Occipital lobe (tissue), 2 donors: ENCODE results near the gene IL31RA. TPM values are rescaled to one million over a fixed set of nuclear protein-coding genes. Genes with fewer than 3 reads are reported as not detected.

Experiments used
- DNase-seq: peaks from one replicate; lab custom pipeline; 2025; lab: John Stamatoyannopoulos, UW
- total RNA-seq: library from RNA; depleted of rRNA; stranded (reverse); fragments of >200 nt; gene quantifications from one replicate; pipeline ENCODE4 v1.2.3, GENCODE V29; 2014

IL31RA gene
- total RNA-seq, 1 donor from 2014 or later: 0.16 TPM

- DNase-seq: no peak
These were observed 49.6 kb downstream of the IL31RA start for GRCh38 chr5:55900776-55901175.

- DNase-seq: no peak
These were observed 51.5 kb downstream of the IL31RA start for GRCh38 chr5:55902696-55903095.

GRCh38 chr5:55903121-55903701, 52.1 kb downstream of the IL31RA start:
- DNase-seq: no peak

GRCh38 chr5:55904152-55904551, 53.0 kb downstream of the IL31RA start:
- DNase-seq: no peak

GRCh38 chr5:55905251-55905650, 54.1 kb downstream of the IL31RA start:
- DNase-seq: no peak

GRCh38 chr5:55907927-55908326, 56.8 kb downstream of the IL31RA start:
- DNase-seq: no peak

- no peak for DNase-seq
These were observed 57.6 kb downstream of the IL31RA start for GRCh38 chr5:55908804-55909203.

- DNase-seq: no peak
These were observed 60.9 kb downstream of the IL31RA start for GRCh38 chr5:55911784-55912653.

- no peak for DNase-seq
These were observed 62.6 kb downstream of the IL31RA start for GRCh38 chr5:55913466-55914413.

GRCh38 chr5:55914971-55915370, 63.8 kb downstream of the IL31RA start:
- DNase-seq: no peak

- no peak for DNase-seq
These were observed 64.6 kb downstream of the IL31RA start for GRCh38 chr5:55915783-55916182.

- no peak for DNase-seq
These were observed 65.8 kb downstream of the IL31RA start for GRCh38 chr5:55916986-55917385.

GRCh38 chr5:55917402-55918086, 66.4 kb downstream of the IL31RA start:
- no peak for DNase-seq

GRCh38 chr5:55918087-55919035, 67.2 kb downstream of the IL31RA start:
- DNase-seq: no peak

GRCh38 chr5:55919625-55920024, 68.5 kb downstream of the IL31RA start:
- no peak for DNase-seq

- DNase-seq: no peak
These were observed 69.6 kb downstream of the IL31RA start for GRCh38 chr5:55920784-55921183.

- DNase-seq: no peak
These were observed 70.5 kb downstream of the IL31RA start for GRCh38 chr5:55921617-55922016.

GRCh38 chr5:55923177-55923771, 72.1 kb downstream of the IL31RA start:
- no peak for DNase-seq

- DNase-seq: no peak
These were observed 72.8 kb downstream of the IL31RA start for GRCh38 chr5:55923865-55924500.
